OCI-LY7 (cell line): Measurements from ENCODE around the gene TYK2. TPM values are rescaled to one million over a fixed set of nuclear protein-coding genes. Genes with fewer than 3 reads are reported as not detected.

ENCODE experiments used
- BruUV-seq: library from RNA; stranded (reverse); fragments of 400-500 nt; replicated peaks from 2 replicates; lab custom pipeline; 2021; lab: Mats Ljungman, UMichigan
- CTCF ChIA-PET: fragments of 300-600 bp; sonication (Branson Sonifier 250); formaldehyde crosslinking; loops from one replicate; lab custom pipeline; 2022; ENCODE audit warnings: antibody characterized with exemption; ENCODE audit not compliant: unreplicated experiment; lab: Charles Lee
- POLR2A ChIA-PET: fragments of 300-600 bp; sonication (Branson Sonifier 250); formaldehyde crosslinking; loops from one replicate; lab custom pipeline; 2022; ENCODE audit warnings: antibody characterized with exemption; lab: Charles Lee
- DNase-seq: peaks from one replicate; pipeline ENCODE4 v3.0.0-alpha.2; 2015; ENCODE audit warnings: low spot score
- H2AFZ ChIP-seq: fragments of 200-600 bp; sonication (generic), shearing (Covaris generic); 2 replicates; pipeline ENCODE4 v1.6.1; 2014; ENCODE audit warnings: mild to moderate bottlenecking, antibody characterized with exemption, low read length, moderate library complexity
- H3K27ac ChIP-seq: fragments of 200-600 bp; sonication (generic); 2 replicates; pipeline ENCODE4 v1.5.1; 2014; ENCODE audit warnings: mixed run types, low read depth, mild to moderate bottlenecking, moderate library complexity, low read length, inconsistent platforms; ENCODE audit not compliant: poor library complexity, severe bottlenecking
- H3K36me3 ChIP-seq: fragments of 200-600 bp; sonication (generic); 2 replicates; pipeline ENCODE4 v1.6.1; 2014; ENCODE audit warnings: mild to moderate bottlenecking, antibody characterized with exemption, low read length, moderate library complexity, mixed read lengths; ENCODE audit not compliant: insufficient read depth
- H3K4me1 ChIP-seq: fragments of 200-600 bp; sonication (generic); 2 replicates; pipeline ENCODE4 v1.5.1; 2014; ENCODE audit warnings: mild to moderate bottlenecking, low read length; ENCODE audit not compliant: insufficient read depth, poor library complexity, severe bottlenecking
- H3K4me2 ChIP-seq: fragments of 200-600 bp; sonication (generic); 2 replicates; pipeline ENCODE4 v1.6.1; 2014; ENCODE audit warnings: mild to moderate bottlenecking, low read length
- H3K4me3 ChIP-seq: fragments of 200-600 bp; sonication (generic); 2 replicates; pipeline ENCODE4 v1.5.1; 2014; ENCODE audit warnings: mild to moderate bottlenecking, low read depth, low read length; ENCODE audit not compliant: poor library complexity, severe bottlenecking
- H3K79me2 ChIP-seq: fragments of 200-600 bp; sonication (generic); 2 replicates; pipeline ENCODE4 v1.6.1; 2016; ENCODE audit warnings: low read depth, mild to moderate bottlenecking, low read length, moderate library complexity, mixed read lengths; ENCODE audit not compliant: insufficient read depth
- H3K9me2 ChIP-seq: fragments of 200-600 bp; sonication (generic); 2 replicates; pipeline ENCODE4 v1.6.1; 2016; ENCODE audit warnings: mild to moderate bottlenecking, low read length, mixed read lengths; ENCODE audit not compliant: insufficient read depth
- H3K9me3 ChIP-seq: fragments of 200-600 bp; sonication (generic); 2 replicates; pipeline ENCODE4 v1.6.1; 2014; ENCODE audit warnings: mild to moderate bottlenecking, mixed run types, low read length, mixed read lengths
- H4K20me1 ChIP-seq: fragments of 200-600 bp; sonication (generic); 2 replicates; pipeline ENCODE4 v1.6.1; 2014; ENCODE audit warnings: mild to moderate bottlenecking, antibody characterized with exemption, low read length, moderate library complexity, mixed read lengths; ENCODE audit not compliant: insufficient read depth
- CTCF ChIP-seq: fragments of 200-600 bp; sonication (generic); conservative IDR thresholded peaks from 2 replicates; pipeline ENCODE4 v1.5.1; 2014; ENCODE audit warnings: mild to moderate bottlenecking, antibody characterized with exemption, low read length, moderate library complexity, mixed read lengths
- EZH2phosphoT487 ChIP-seq: fragments of 200-600 bp; sonication (generic); IDR thresholded peaks from 2 replicates; pipeline ENCODE4 v1.6.1; 2018; ENCODE audit warnings: low read depth, borderline replicate concordance, mild to moderate bottlenecking, mixed run types, antibody characterized with exemption, low read length, moderate library complexity, mixed read lengths
- intact Hi-C: fragments of 100-400 bp; cut with micrococcal nuclease; formaldehyde crosslinking; loops from one replicate; pipeline ENCODE4 v1.10.0; 2022; ENCODE audit not compliant: unreplicated experiment
- total RNA-seq, 2 experiments: library from RNA; depleted of rRNA in 1 of 2; stranded (reverse); fragments of >200 nt in 1 of 2; shearing (Covaris generic) in 1 of 2; gene quantifications; 2 replicates each; pipeline ENCODE4 v1.2.3, GENCODE V29; 2014 to 2022

The TYK2 gene
- total RNA-seq, 2 experiments from 2014 or later: 185 to 216 TPM

GRCh38 chr19:10344780-10345179, 35.6 kb downstream of the TYK2 start:
- no peaks in the 10 kb centered on the region for H4K20me1 ChIP-seq
- H3K9me2 ChIP-seq: no peaks in the 10 kb centered on the region
- no TSS peak for BruUV-seq
- POLR2A ChIA-PET: interaction anchor here (0.6 kb wide), 1 partner anchor 11 kb away, joined by 3 read pairs; the partner anchor contains the start of gene RAVER1
- H3K4me2 ChIP-seq: no peak overlapping the region
- no peak for TF ChIP-seq EZH2phosphoT487
- no peak for TF ChIP-seq CTCF
- no peak overlapping the region for H3K27ac ChIP-seq
- H3K36me3 ChIP-seq: peaks cover 2% of the 10 kb centered on the region; the same call in 1 of the 2 replicates
- no peaks in the 10 kb centered on the region for H3K9me3 ChIP-seq
- intact Hi-C loops: no loop called here
- no peaks in the 10 kb centered on the region for H3K79me2 ChIP-seq
- DNase-seq: no peak
- CTCF ChIA-PET: no interaction called here
- H2AFZ ChIP-seq: no peak overlapping the region
- H3K4me3 ChIP-seq: no peak overlapping the region
- H3K4me1 ChIP-seq: peaks cover 7% of the 10 kb centered on the region

GRCh38 chr19:10343495-10343894, 36.9 kb downstream of the TYK2 start:
- H3K27ac ChIP-seq: no peak overlapping the region
- H3K4me1 ChIP-seq: peaks cover 20% of the 10 kb centered on the region
- BruUV-seq: no TSS peak
- no peaks in the 10 kb centered on the region for H3K9me3 ChIP-seq
- ChIA-PET POLR2A (interaction anchor here (0.7 to 0.8 kb wide), 2 partner anchors 54 to 78 kb away, joined by 4 read pairs; partner anchors contain the start of gene ICAM5), CTCF (no interaction called here)
- intact Hi-C loops: no loop called here
- no peaks in the 10 kb centered on the region for H3K9me2 ChIP-seq
- H3K4me3 ChIP-seq: no peak overlapping the region
- H3K79me2 ChIP-seq: no peaks in the 10 kb centered on the region
- H3K4me2 ChIP-seq: no peak overlapping the region
- no peak overlapping the region for H2AFZ ChIP-seq
- no peaks in the 10 kb centered on the region for H4K20me1 ChIP-seq
- H3K36me3 ChIP-seq: no peaks in the 10 kb centered on the region
- no peak for TF ChIP-seq CTCF
- no peak for TF ChIP-seq EZH2phosphoT487
- DNase-seq: no peak

GRCh38 chr19:10339977-10340376, 40.4 kb downstream of the TYK2 start:
- Histone ChIP-seq H3K9me3 (no peaks in the 10 kb centered on the region), H3K79me2 (no peaks in the 10 kb centered on the region), H3K4me2 (peak overlapping the region; percentile 82), H2AFZ (peak overlapping the region; percentile 92), H3K27ac (peak overlapping the region; percentile 52), H3K4me3 (peak overlapping the region; percentile 70), H3K36me3 (no peaks in the 10 kb centered on the region), H3K9me2 (no peaks in the 10 kb centered on the region), H3K4me1 (peaks cover 28% of the 10 kb centered on the region), H4K20me1 (no peaks in the 10 kb centered on the region)
- BruUV-seq: no TSS peak
- DNase-seq: no peak
- no peak for TF ChIP-seq CTCF
- TF ChIP-seq EZH2phosphoT487: no peak
- ChIA-PET CTCF (no interaction called here), POLR2A (interaction anchor here (1.0 to 1.1 kb wide), 2 partner anchors 10 to 52 kb away, joined by 5 to 6 read pairs; no protein-coding TSS in a partner anchor)
- intact Hi-C loops: loop anchor here (10.0 kb wide), 1 partner anchor 225 kb away; the partner anchor contains the start of genes CDKN2D and KRI1
